Upper lobe of left lung (tissue), 4 donors: ENCODE measurements around the gene LRBA.

Source experiments
- CTCF ChIP-seq, 6 experiments: fragments of 450-650 bp in 4 of 6; fragments of 200-600 bp in 2 of 6; sonication (generic) in 2 of 6; IDR thresholded peaks; one replicate each; pipeline ENCODE4 v1.5.1; 2016 to 2019; ENCODE audit warnings: antibody characterized with exemption in 6 of 6
- EP300 ChIP-seq, 4 donors: sonication (generic); formaldehyde crosslinking; IDR thresholded peaks; one replicate each; pipeline ENCODE4 v1.5.1; 2017; ENCODE audit warnings: antibody characterized with exemption in 4 of 4, control low read depth in 2 of 4

- TF ChIP-seq CTCF (IDR thresholded peaks at IDR 0.05) (no peak), EP300 (IDR thresholded peaks at IDR 0.05) (no peak)
These were observed 72.5 kb downstream of the LRBA start for GRCh38 chr4:150942539-150942938.
